ENCODE data around the gene PNISR.

The PNISR gene

DNA sequence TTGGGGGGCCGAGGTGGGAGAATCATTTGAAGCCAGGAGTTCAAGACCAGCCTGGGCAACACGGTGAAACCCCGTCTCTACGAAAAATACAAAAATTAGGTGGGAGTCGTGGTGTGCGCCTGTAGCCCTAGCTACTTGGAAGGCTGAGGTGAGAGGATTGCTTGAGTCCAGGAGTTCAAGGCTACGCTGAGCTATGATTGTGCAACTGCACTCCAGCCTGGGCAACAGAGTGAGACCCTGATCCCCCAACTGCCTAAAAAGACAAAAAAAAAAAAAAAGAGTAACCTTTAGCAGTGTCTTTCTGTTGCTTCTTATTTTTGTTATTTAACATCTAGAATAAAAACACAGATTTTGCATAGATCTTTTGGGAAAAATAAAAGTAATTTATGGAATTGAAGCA is 18.0 kb downstream of the PNISR start:
- DNase-seq, result no peak

DNA sequence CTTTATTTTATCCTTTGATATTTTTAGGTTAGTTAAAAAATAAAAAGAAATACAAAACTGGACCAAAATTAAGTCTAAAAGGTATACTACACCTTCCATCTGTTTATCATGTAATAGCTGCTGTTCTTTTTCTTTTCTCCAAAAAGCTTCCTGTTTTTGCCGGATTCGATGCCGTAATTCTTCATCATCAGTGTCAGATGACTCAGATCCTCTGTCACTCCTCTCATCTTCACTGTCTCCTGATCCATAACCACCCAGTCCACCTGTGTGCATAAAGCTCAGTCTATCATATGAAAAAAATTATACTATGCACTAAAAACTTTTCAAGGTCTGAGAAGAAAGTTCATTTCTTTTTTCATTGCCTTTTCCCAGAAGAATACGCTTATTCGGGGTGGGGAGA is 22.7 kb downstream of the PNISR start:
- DNase-seq, result no peak

DNA sequence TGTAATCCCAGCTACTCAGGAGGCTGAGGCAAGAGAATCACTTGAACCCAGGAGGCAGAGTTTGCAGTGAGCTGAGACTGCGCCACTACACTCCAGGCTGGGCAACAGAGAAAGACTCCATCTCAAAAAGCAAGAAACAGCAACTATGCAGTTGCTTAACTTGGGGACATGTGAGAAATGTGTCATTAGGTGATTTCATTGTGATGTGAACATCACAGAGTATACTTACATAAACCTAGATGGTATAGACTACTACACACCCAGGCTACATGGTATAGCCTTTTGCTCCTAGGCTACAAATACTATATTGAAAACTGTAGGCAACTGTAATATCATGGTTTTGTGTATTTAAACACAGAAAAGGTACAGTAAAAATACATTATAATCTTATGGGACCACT is 27.8 kb downstream of the PNISR start:
- DNase-seq, result no peak

DNA sequence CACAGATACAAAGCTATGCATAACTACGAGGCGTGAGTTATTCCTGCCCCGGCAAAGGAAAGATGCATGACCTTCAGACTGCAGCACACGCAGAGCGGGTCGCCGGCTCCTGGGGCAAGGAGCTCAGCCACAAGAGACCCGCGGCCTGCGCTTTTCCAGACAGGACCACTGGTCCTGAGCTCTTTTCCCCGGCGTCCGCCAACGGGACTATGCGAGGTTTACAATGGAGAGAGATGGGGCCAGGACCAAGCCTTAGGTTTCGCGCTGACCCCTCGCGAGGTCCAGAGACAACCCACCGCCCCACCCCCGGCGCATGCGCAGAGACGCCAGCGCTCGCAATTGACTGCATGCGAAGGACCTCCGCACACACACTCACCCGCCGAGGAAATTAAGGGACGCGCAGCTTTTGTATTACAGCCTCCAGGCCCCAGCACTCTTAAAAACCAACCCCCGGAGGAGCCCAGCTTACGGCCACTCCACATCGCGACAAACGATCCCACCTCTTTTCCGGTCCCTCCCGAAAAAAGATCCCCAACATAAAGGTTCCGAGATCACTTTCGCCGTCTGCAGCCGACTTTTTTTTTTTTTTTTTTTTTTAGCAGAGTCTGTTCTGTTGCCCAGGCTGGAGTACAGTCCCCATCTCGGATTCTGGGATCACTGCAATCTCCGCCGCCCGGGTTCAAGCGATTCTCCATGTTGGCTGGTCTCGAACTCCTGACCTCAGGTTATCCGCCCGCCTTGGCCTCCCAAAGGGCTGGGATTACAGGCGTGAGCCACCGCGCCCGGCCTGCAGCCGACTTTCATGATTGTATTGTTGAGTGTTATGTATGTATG is 31.2 kb downstream of the PNISR start, which contains the start of gene COQ3:
COQ3 (minus strand) TSS at position 498 of the 834 bp plus-strand sequence; CDS start at position 482, 16 bp downstream.
- DNase-seq, result peak; percentile 97

DNA sequence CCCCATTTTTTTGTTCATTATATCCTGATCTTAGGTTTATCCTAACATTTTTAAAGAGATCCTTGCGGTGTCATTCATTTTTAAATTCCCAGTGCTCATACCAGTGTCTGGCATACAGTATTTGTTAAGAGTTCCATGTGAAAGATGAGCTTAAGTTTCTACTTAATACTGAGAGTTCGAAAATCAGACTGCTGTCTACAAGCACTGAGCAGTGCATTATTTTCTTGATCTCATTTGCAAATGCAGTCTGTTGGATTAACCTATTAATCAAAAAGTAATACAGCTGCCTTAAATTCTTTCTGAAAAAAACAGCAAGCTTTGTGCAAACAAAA is 31.8 kb downstream of the PNISR start:
- no peak for DNase-seq

DNA sequence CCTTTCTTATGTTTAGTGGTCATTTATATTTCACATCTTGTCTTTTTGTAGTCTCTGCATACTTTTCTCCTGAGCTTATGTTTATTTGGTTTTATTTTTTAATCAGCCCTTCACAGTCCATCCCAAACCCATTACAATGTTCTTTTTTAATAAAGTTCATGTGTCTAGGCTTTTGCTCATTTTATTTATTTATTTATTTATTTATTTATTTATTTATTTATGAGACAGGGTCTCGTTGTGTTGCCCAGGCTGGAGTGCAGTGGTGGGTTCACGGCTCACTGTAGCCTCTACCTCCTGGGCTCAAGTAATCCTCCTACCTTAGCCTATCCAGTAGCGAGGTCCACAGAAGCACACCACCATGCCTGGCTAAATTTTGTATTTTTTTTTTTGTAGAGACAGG is 34.2 kb downstream of the PNISR start:
- DNase-seq, result no peak

DNA sequence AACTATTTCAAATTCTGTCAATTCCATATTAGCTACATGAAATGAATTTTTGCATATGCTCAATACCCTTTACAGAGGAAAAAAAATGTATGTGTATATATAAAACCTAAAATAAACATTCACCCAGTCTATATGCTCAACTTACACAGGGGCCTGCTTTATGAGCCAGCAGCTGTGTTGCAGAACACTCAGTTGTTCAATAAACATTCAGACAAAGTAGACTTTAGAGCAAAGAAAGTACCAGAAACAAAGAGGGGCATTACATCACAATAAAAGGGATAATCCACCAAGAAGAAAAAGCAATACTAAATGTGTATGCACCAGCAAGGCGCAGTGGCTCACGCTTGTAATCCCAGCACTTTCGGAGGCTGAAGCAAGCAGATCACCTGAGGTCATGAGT is 40.6 kb downstream of the PNISR start:
- no peak for DNase-seq

DNA sequence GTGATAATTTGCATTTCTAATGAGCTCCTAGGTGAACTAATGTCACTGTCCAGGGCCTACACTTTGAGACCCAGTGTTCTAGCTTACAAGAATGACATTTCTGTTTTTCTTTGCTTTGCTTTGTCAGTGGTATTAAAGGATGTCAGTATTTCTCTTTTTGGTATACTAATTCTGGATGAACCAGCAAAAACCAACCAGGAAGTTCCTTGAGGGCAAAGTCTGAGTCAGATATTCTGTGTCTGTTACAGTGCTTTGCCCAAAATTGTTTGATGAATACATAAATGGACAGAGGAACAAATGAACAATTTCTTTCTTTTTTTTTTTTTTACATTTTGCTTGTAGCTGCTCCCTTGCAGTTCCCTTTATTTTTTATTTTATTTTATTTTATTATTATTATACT is 46.5 kb downstream of the PNISR start:
- DNase-seq, result no peak

DNA sequence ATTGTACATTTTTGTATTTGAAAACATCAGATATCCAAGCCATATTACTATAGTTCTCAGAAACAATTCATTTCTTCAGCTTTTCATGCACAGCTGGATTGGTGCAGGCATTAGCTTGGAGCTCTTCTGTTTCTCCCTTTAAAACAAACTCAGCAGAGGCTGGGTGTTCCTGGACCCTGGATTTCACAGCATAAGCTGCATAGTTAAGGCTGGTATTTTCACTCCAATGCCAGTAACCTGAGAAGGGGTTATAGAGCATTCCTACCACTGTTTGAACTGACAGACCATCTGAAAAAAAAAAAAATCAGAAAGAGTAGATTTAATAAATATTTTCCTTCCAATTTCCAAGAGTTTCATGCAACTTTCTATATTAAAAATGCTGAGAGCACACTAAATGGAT is 55.6 kb downstream of the PNISR start:
- DNase-seq, result no peak

DNA sequence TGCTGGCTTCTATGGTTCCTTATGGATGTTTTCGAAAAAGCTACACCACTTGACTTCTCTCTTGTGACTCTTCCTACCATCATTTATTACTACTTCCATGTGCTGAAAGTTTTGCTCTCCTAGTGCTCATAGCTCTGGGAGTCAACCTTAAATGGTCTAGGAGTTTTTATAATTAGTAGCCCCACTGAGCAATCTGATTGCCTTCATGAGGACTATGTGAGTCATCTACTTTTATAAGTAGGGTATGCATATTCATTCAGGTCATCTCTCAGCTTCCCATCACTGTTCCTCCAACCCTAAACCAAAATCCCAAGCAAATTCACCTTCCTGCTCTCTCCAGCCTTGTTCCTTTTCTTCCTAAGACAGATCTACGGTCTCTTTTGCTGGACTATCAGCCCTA is 58.3 kb downstream of the PNISR start:
- no peak for DNase-seq

DNA sequence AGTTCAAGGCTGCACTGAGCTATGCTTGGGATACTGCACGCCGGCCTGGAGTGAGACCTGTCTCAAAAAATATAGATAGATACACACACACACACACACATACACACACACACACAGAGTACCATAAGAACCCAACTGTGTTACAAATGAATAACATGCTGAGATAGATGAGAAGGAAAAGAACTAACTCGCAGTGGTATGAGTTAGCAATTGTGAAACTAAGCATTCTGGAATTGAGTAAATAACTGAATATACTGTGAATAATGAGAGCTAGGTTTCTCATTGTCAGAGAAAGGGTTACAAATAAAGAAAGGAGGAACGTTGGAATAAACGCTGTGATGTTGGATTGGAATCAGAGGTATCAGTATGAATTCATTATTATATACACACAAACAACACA is 61.1 kb downstream of the PNISR start:
- no peak for DNase-seq

DNA sequence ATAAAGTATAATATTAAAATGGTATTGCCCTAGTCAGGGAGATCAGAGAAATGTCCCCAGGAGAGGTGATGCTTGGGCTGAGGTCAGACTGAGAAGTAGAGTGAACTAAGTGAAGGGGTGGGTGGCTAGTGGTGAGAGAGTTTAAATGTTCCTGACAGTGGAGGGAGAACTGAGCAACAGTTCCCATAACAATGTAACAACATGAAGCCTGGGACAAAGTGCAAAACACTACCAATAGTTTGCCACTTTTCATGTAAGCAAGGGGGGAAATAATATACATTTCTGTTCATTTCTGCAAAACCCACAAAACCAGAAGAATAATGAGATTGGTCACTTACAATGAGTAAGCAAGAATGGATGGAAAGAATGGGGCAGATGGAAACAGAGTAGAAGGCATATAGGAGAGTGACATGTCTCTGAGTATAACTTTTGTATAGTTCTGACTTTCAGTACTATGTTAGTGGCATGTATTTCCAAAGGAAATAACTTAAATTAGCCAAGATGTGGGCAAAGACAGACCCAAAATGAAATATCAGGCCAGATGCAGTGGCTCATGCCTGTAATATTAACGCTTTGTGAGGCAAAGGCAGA is 62.3 kb downstream of the PNISR start:
- no peak for DNase-seq

DNA sequence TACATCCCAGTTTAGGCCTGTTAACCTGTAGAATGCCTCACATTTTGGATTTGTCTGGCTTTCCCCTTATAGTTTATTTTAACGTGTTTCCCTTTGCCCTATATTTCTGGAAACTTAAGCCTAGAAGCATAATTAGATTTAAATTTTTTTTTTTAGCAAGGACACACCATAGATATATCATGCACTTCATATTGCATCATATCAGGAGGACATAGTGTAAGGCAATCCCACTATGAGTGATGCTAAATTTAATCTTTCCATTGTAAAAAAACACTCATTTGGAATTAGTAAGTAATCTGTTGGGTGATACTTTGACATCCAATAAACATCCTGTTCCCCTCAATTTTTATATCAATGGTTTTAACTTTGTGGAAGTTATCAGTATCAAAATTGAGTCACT is 65.3 kb downstream of the PNISR start:
- DNase-seq, result no peak

DNA sequence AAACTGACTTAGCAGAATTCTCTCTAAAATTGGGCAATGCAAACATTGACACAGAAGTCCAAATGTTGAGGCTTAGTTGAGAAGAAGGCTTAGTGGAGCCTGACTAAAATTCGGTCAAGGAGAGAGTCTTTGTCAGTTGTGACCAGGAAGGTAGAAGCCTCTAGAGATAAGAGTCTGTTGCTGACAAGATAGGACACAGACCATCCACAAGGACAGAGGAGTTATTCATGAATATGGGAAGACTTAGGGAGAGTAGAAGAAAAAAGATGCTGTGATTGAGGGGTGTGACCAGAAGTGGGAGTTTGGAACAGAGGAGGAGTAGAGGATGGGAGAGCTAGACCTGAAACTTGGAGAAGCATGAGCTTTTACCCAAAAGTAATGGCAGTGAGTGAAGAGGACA is 68.5 kb downstream of the PNISR start:
- no peak for DNase-seq

DNA sequence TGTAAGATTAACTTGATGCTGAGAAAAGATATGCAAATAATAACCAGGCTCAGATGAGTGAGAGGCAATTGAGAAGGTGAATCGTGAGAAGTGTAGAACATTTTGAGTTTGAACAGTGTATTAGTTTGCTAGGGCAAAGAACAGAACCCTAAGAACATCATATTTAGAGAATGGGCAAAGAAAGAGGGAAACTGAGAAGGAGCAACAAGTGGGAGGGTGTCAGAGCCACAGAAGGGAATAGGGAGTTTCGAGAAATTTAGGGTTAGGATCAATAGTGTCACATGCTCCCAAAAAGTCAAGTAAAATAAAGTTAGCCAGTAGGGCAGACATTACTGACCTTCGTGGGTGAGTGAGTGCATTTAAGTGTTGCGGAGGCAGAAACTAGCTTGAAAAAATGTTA is 70.1 kb downstream of the PNISR start:
- DNase-seq, result no peak

DNA sequence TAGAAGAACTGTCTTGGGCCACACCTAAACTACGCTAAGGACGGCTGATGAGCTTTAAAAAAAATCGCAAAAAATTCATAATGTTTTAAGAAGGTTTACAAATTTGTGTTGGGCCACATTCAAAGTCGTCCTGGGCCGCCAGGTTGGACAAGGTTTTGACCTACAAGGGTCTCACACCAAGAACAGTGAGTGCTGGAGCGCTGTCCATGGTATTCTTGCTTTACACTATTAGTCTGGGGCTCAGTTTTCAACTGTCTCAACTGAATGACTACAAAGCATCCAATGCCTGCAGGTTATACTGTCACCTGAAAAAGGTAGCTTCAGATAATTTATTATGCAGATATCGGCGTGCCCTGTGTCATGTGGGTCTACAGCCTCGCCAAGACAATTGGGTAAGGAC is 72.0 kb downstream of the PNISR start:
- DNase-seq, result peak; percentile 74

DNA sequence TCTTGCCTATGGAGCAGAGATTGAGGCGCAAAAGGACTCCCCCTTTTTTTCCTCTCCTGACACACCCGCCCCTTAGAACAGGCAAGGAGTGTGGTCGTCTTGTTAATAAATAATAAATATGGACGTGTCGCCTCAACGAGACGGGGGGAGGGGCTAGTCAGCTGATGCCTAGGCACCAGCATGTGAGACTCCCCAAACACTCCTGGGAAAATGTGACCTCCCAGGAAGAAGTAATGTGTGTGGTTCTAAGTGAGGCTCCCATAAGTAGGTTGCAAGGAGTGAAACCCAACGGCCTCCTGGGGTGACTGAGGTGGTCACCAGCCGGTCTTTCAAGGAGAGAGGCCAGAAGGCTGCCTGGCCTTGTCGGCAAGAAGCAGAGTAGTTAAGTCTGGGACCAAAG is 74.5 kb downstream of the PNISR start:
- no peak for DNase-seq

DNA sequence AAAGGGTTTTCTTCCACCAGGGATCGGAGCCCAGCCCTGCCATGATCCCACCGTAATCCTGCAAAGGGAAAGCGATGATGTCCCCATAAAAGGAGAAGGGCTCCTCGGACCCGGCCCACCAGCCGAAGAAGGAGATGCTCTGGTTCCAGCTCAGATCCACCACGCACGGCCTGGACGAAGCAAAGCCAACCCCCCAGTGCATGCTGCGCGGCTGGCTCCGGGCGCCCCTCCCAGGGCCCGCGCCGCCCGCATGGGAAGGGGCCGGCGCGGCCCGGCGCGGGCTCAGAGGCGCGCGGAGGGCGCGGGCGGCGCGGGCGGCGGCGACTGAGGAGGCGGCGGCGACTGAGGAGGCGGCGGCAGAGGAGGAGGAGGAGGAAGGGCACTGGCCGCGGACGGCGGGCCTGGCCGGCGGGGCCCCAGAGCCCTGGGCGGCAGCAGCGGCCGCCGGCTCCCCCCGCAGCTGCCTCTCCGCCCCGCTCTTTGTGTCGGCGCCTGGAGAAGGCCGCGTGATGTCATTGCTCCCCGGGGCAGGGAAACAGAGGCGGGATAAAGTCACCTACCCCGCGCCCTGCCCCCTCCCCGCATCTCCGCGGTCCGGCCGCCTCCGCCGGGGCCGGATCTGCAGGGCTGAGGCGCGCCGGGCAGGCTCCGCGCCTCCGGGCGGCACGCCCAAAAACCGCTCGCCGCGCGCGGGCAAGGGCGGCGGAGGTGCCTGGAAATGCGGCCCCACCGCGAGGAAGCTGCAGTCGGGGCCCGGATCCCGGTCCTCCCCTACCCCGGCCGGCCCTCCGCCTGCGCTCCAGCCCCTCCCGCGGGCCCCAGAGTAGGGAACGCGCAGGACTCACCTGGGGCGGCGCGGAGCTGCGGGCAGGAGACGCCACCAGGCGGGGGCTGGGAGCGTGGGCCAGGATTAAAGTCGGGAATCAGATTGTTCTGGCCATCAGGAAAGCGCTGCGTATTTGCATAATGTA is 75.7 kb downstream of the PNISR start, which contains the start of gene FAXC:
FAXC (minus strand) TSS at position 504 of the 971 bp plus-strand sequence; CDS start at position 202, 302 bp downstream.
- peak; percentile 86 for DNase-seq

DNA sequence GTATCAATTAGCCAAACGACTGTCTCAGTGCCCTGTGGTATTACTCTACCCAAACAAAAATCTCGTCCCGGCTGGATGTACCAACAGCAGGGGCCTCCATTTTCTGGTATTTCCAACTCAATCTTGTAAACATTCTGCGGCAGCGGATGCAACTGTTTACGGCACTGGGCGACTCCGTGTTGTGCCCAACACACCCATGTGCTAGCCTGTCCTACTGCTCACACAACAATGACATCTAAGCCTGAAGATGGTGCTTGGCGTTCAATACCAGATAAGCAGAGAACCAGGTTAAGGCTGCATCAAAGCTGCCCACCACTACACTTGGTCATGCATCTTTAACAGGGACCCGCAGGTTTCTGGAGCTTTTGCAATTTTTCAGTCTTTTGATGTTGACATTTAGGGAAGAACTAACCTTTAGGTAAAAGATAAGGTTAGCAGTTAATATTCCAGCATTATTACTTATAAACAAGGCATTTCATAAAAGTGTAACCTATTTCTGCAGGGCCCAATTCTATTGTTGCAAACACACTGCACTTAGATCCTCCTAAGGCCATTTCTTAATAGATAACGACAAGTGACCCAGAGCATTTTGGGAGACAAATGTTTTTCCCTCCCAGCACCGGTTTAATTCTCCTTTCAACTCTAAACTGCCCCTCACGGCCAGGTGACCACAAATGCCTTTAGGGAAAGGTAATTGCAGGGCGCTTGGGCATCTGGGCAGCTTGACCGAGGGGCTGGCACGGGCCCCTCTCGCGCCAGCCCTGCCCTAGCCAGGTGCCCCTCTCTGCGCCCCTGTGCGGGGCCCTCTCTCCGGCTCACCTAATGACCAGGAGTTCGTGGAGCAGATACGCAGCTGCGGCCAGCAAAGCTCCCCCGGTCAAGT is 76.6 kb downstream of the PNISR start:
- DNase-seq, result no peak
